Glutamatergic neuron (in vitro differentiated cells): ENCODE results near the gene DES. TPM values are rescaled to one million over a fixed set of nuclear protein-coding genes. Genes with fewer than 3 reads are reported as not detected.

Source experiments
- DNase-seq: peaks from one replicate; pipeline ENCODE4 v3.0.0; 2022
- H3K27ac Mint-ChIP-seq: one replicate; pipeline ENCODE4 v1.8.0; 2020; ENCODE audit warnings: mild to moderate bottlenecking, mixed read lengths, inconsistent platforms; ENCODE audit not compliant: unreplicated experiment
- H3K27me3 Mint-ChIP-seq: one replicate; pipeline ENCODE4 v1.8.0; 2020; ENCODE audit warnings: mild to moderate bottlenecking, moderate library complexity, mixed read lengths, inconsistent platforms; ENCODE audit not compliant: unreplicated experiment
- H3K36me3 Mint-ChIP-seq: one replicate; pipeline ENCODE4 v1.8.0; 2020; ENCODE audit warnings: mild to moderate bottlenecking, mixed read lengths, inconsistent platforms; ENCODE audit not compliant: unreplicated experiment
- H3K4me1 Mint-ChIP-seq: one replicate; pipeline ENCODE4 v1.8.0; 2020; ENCODE audit warnings: mild to moderate bottlenecking, low read depth, mixed read lengths, inconsistent platforms; ENCODE audit not compliant: unreplicated experiment
- H3K4me3 Mint-ChIP-seq: one replicate; pipeline ENCODE4 v1.8.0; 2020; ENCODE audit warnings: mild to moderate bottlenecking, mixed read lengths, inconsistent platforms; ENCODE audit not compliant: unreplicated experiment
- H3K9me3 Mint-ChIP-seq: one replicate; pipeline ENCODE4 v1.8.0; 2020; ENCODE audit warnings: mild to moderate bottlenecking, moderate library complexity, mixed read lengths, inconsistent platforms; ENCODE audit not compliant: unreplicated experiment
- CTCF ChIP-seq: fragments of 200-600 bp; sonication (generic); IDR thresholded peaks from one replicate; pipeline ENCODE4 v1.5.0; 2021; ENCODE audit not compliant: partially characterized antibody, unreplicated experiment
- total RNA-seq: library from RNA; stranded (reverse); fragmentation: NEBNext Ultra II Directional; extraction: Animal tissue kit (Norgen Biotek cat#: 25700); gene quantifications from one replicate; pipeline ENCODE4 v1.2.1, GENCODE V29; 2021; ENCODE audit not compliant: unreplicated experiment

DES gene
- total RNA-seq, 1 donor from 2014 or later = 1.3 TPM

GRCh38 chr2:219448776-219449341, 30.7 kb downstream of the DES start:
- H3K27ac Mint-ChIP-seq = no peak overlapping the region
- no peak overlapping the region for H3K4me3 Mint-ChIP-seq
- no peaks in the 10 kb centered on the region for H3K36me3 Mint-ChIP-seq
- no peak for TF ChIP-seq CTCF
- peaks cover 26% of the 10 kb centered on the region for H3K27me3 Mint-ChIP-seq
- peaks cover 13% of the 10 kb centered on the region for H3K9me3 Mint-ChIP-seq
- H3K4me1 Mint-ChIP-seq = peaks cover 26% of the 10 kb centered on the region
- peak; percentile 53 for DNase-seq

DNA sequence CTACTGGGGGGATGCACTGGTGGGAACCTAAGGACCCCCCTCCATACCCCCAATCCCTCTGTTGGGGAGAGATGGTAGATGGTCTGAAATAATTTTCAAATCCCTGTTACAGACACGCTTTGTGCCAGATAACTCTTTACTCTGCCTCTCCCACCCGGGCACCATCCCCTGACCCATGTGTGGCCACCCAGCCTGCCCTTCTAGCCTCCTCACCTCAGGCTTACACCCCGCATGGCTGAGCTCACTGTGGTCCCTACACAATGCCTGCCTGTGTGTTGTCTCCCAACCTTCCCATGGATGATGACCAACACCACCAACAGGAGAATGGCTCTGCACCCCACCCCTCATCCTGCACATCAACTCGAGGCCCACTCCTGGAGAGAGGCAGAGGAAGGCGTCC, 31.4 kb downstream of the DES start:
- Mint-ChIP-seq H3K27me3 (peaks cover 26% of the 10 kb centered on the region), H3K27ac (peak overlapping the region; percentile 38), H3K36me3 (no peaks in the 10 kb centered on the region), H3K4me1 (peaks cover 29% of the 10 kb centered on the region), H3K9me3 (peaks cover 13% of the 10 kb centered on the region), H3K4me3 (peak overlapping the region; percentile 32)
- DNase-seq = no peak
- TF ChIP-seq CTCF = no peak

DNA sequence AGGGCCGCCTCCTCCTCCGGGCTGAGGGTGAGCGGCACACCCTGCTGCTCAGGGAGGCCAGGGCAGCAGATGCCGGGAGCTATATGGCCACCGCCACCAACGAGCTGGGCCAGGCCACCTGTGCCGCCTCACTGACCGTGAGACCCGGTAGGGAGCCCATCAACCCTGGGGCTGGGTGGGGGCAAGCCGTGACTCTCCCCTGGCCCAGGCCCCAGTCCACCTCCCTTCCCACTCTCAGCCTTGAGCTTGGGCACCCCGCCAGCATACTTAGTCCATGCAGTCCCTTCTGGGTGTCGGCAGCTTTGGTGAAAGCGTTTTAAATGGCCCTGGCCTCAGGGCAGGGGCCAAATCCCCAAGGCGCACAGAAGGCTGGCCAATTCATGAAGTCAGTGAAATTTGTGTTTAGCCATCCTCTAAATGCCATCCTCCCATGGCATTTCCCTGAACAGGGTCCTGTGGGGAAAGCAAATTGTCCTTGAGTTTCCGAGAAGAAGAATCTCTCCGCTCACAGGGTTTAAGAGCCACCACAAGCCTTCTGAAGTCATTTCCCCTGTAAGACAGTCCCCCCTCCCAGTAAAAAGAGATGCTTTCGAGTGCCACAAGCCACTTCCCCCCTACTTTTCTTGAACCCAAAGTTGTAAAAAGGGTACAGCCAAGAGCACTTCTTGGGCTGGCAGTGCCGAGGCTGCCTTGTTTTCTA, 33.6 kb downstream of the DES start:
- DNase-seq = no peak
- Mint-ChIP-seq H3K4me3 (no peak overlapping the region), H3K27ac (no peak overlapping the region), H3K27me3 (peaks cover 19% of the 10 kb centered on the region), H3K9me3 (peaks cover 9% of the 10 kb centered on the region), H3K4me1 (peaks cover 24% of the 10 kb centered on the region), H3K36me3 (no peaks in the 10 kb centered on the region)
- no peak for TF ChIP-seq CTCF

- Mint-ChIP-seq H3K27ac (peak overlapping the region; percentile 82), H3K9me3 (peaks cover 9% of the 10 kb centered on the region), H3K4me3 (peak overlapping the region; percentile 67), H3K27me3 (peaks cover 17% of the 10 kb centered on the region), H3K36me3 (no peaks in the 10 kb centered on the region), H3K4me1 (peaks cover 22% of the 10 kb centered on the region)
- TF ChIP-seq CTCF = no peak
- DNase-seq = no peak
Measured at GRCh38 chr2:219452361-219453317, 34.5 kb downstream of the DES start.
